KG1 (cell line): Measurements from ENCODE around the gene NSMCE1.
"Not testable (repeated sequence)": the region's sequence is repeated elsewhere in the genome, so short reads cannot be mapped to it uniquely, and the experiment has no call there.

ENCODE experiments used
- DNase-seq: peaks from one replicate; lab custom pipeline; 2025; lab: John Stamatoyannopoulos, UW

NSMCE1 gene

GRCh38 chr16:27302126-27302525, 33.6 kb upstream of the NSMCE1 start:
- no peak for DNase-seq

GRCh38 chr16:27301236-27301861, 32.8 kb upstream of the NSMCE1 start:
- DNase-seq, result no peak

GRCh38 chr16:27298132-27298531, 29.6 kb upstream of the NSMCE1 start:
- DNase-seq, result no peak

- no peak for DNase-seq
Measured at GRCh38 chr16:27293343-27293742, 24.8 kb upstream of the NSMCE1 start.

GRCh38 chr16:27291722-27292240, 23.2 kb upstream of the NSMCE1 start:
- no peak for DNase-seq

GRCh38 chr16:27291106-27291505, 22.5 kb upstream of the NSMCE1 start:
- DNase-seq, result no peak

- DNase-seq, result no peak
Measured at GRCh38 chr16:27290562-27290961, 22.0 kb upstream of the NSMCE1 start.

- no peak for DNase-seq
Measured at GRCh38 chr16:27289669-27290068, 21.1 kb upstream of the NSMCE1 start.

- not testable (repeated sequence) for DNase-seq
Measured at GRCh38 chr16:27288313-27288712, 19.7 kb upstream of the NSMCE1 start.

- no peak for DNase-seq
Measured at GRCh38 chr16:27287887-27288286, 19.3 kb upstream of the NSMCE1 start.

- DNase-seq, result no peak
Measured at GRCh38 chr16:27287051-27287811, 18.7 kb upstream of the NSMCE1 start.

GRCh38 chr16:27286451-27286850, 17.9 kb upstream of the NSMCE1 start:
- no peak for DNase-seq

GRCh38 chr16:27285676-27286196, 17.2 kb upstream of the NSMCE1 start:
- no peak for DNase-seq

GRCh38 chr16:27284865-27285675, 16.5 kb upstream of the NSMCE1 start:
- DNase-seq, result no peak

GRCh38 chr16:27281243-27281642, 12.7 kb upstream of the NSMCE1 start:
- no peak for DNase-seq

GRCh38 chr16:27275394-27275793, 6.8 kb upstream of the NSMCE1 start:
- no peak for DNase-seq

GRCh38 chr16:27274424-27274874, 5.9 kb upstream of the NSMCE1 start:
- DNase-seq, result not testable (repeated sequence)

- DNase-seq, result no peak
Measured at GRCh38 chr16:27273670-27274423, 5.3 kb upstream of the NSMCE1 start.

- no peak for DNase-seq
Measured at GRCh38 chr16:27273330-27273669, 4.7 kb upstream of the NSMCE1 start.

GRCh38 chr16:27272697-27273096, 4.1 kb upstream of the NSMCE1 start:
- DNase-seq, result not testable (repeated sequence)

GRCh38 chr16:27272076-27272475, 3.5 kb upstream of the NSMCE1 start:
- no peak for DNase-seq

- DNase-seq, result no peak
Measured at GRCh38 chr16:27270349-27270748, 1.8 kb upstream of the NSMCE1 start.
